ENCODE data around the gene EFHC1.

Gene EFHC1

DNA sequence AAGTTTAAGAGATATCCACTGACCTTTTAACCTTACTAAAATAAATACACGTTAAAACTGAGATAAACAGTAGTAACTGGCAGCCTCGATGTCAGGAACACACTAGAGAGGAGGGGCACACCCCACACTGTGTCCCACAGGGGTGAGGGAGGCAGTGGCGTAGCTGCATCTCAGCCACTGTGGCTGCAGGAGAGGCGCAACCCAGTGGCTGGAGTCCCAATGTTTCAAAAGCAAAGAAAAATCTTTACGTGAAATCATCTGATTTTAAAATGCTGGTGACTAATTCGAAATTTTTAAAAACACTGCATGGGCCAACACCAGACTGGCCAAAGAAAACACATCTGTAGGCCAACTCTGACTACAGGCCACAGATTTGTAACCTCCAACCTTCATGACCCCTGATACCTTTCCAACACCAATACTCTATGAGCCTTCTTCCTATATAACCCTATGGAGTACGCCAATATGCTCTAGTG lies 102.0 kb downstream of the EFHC1 start:
- no peak for DNase-seq

- DNase-seq, result no peak
These were observed 102.5 kb downstream of the EFHC1 start for GRCh38 chr6:52522655-52523054.

- no peak for DNase-seq
These were observed 103.4 kb downstream of the EFHC1 start for GRCh38 chr6:52523378-52524142.

GRCh38 chr6:52524918-52525317 lies 104.8 kb downstream of the EFHC1 start:
- DNase-seq, result no peak

DNA sequence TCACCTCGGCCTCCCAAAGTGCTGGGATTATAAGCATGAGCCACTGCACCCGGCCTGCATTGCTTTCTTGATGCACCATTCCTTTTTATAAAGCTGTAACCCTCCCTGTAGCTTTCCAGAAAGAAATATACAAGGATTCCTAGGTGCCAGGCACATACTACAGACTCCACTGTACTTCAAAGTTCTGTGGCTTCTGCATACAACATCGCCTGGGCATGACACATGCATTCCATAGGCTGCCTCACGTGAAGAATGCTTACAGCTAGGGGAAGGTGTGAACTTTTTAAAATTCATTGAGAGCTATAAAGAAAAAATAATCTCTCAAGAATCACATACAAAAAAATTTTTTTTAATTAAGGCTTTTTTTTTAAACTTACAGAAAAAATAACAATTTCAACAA lies 106.5 kb downstream of the EFHC1 start:
- no peak for DNase-seq

- DNase-seq, result no peak
These were observed 107.3 kb downstream of the EFHC1 start for GRCh38 chr6:52527436-52527835.

DNA sequence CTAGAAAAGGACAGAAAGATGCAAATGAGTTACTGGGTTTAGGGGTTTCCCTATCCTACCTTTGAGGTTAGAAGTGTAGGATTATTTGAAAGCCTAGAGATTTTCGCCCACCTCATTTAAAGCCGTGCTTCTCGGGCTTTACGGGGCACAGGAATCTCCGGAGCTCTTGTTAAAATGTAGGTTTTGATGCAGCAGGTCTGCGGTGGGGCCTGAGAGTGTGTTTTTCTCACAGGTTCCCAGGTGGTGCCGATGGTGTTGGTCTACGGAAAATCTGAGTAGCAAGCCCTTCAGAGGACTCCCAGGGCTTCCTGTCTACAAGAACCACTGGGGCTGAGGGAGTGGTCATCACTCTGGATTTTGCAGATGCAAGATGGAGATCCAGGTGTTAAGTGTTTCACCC lies 109.2 kb downstream of the EFHC1 start:
- DNase-seq, result no peak

GRCh38 chr6:52530351-52530750 lies 110.2 kb downstream of the EFHC1 start:
- no peak for DNase-seq

DNA sequence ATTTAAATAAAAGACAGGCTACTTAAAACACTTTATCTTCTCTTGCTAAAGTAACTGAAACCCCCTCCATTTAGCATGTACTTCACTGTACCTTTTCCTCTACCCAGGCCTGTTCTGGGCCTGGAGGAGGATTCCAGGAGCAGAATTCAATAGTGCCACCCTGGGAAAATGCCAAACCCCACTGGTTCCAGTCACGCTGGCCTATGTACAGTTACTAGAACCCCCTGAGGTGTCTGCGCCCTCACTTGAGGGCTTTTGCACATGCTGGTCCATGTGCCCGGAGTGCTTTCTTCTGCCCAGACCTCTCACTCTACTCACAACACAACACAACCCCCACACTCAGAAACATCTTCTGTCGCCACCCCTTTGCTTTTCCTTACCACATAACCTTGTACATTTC lies 111.3 kb downstream of the EFHC1 start:
- DNase-seq, result no peak

DNA sequence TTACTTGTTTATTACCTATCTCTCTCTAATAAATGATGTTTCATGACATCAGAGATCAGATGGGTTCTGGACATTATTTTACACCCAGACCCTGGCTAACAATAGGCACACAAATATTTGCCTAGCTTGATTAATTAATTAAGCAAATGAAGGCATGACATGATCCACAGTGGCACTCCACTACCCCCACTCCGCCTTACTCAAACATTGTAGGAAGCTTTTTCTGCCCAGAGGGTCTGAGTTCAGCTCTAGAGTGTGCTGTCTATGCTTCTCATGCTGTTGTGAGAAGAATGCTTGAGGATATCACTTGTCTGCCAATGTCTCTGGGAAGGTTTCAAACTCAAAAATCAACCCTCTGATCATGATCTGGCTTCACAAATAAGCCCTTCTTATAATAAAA lies 111.7 kb downstream of the EFHC1 start:
- DNase-seq, result no peak

DNA sequence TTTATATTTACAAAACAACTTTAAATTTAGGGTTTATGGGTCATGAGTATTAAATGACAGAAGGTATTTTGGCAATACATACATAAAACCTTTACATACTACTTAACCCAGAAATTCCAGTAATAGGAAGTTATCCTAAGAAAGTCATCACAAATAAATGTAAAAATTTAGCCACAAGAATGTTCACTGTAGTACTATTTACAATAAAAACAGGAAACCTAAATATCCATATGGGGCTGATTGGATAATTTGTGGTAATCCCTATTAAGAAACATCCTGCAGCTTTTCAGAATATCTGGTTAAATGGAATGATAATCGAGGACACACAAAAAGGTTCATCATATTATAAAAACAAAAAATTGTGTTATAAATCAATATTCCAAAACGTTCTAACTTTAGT lies 112.3 kb downstream of the EFHC1 start:
- no peak for DNase-seq

DNA sequence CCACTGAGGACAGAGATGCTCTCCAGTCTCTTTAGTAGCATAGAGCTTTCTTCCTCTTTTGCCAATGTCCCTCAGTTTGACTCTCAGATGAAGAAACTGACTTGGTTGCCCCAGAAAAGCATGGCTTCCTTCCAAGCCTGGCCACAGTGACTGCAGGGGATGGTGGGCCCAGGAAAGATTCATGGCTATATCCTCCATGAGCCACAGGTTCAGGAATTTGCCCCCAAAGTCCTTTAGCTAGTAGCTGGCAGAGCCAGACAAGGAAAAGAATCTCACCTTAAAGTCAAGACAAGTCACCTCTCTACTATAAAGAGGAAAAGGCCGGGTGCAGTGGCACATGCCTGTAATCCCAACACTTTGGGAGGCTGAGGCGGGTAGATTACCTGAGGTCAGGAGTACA lies 113.3 kb downstream of the EFHC1 start:
- DNase-seq, result no peak

DNA sequence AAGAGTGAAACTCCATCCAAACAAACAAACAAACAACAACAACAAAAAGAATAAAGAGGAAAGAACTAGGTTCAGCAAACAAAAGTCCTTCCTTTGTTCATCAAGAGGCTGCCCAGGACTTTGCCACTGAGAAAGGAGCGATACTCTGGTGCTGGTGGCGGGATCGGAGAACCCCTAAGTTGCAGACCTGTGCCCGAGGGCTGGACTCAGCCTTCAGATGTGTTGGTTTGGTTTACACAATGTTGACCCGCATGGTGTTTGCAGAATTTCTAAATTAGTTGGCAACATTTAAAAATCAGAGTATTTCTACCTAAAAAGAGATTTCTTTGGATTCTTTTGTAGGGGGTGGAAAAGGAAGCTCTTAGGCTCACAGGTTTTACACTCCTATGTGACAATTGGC lies 114.2 kb downstream of the EFHC1 start:
- no peak for DNase-seq

DNA sequence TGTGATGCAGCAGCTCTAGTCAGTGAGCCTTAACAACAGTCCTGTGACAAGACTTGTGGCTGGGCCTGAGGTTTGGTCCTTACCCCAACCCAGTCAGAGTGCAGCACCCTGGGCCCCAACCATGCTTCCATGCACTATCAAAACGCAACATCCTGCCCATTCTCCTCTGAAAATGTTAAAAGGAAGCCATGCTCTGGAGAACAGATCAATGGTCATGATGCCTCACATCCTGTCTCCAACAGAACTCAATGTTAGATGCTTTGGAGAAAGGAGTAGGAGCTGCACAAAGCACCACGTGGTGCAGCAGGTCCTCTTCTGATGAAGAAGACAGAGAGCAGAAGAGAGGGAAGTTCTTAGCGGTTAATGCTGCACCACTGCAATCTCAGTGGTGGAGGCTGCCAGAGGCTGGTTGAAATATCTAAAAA lies 114.8 kb downstream of the EFHC1 start:
- DNase-seq, result peak; percentile 54 to 57

GRCh38 chr6:52535711-52536423 lies 115.7 kb downstream of the EFHC1 start:
- DNase-seq, result no peak

DNA sequence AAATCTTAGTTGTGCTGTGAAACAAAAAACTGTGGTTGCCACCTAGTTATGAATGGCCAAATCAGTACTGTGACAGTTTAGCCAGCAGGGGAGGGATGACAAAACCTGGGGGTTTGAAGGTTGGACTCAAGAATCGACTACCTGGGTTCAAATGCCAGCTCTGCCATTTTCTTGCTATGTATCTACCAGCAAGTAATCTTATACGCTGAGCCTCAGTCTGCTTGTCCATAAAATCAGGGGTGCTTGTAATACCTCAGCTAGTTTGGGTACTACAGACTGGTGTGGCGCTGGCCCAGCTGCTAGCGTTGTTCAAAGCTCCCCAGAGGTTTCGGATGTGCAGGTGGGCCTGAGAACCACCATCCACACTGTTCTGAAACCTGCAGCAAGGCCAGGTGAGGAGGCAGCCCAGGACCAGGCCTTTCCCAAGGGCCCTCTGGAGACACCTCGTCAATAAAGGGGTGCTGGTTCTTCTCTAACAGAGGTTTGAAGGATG lies 116.3 kb downstream of the EFHC1 start:
- DNase-seq, result no peak

DNA sequence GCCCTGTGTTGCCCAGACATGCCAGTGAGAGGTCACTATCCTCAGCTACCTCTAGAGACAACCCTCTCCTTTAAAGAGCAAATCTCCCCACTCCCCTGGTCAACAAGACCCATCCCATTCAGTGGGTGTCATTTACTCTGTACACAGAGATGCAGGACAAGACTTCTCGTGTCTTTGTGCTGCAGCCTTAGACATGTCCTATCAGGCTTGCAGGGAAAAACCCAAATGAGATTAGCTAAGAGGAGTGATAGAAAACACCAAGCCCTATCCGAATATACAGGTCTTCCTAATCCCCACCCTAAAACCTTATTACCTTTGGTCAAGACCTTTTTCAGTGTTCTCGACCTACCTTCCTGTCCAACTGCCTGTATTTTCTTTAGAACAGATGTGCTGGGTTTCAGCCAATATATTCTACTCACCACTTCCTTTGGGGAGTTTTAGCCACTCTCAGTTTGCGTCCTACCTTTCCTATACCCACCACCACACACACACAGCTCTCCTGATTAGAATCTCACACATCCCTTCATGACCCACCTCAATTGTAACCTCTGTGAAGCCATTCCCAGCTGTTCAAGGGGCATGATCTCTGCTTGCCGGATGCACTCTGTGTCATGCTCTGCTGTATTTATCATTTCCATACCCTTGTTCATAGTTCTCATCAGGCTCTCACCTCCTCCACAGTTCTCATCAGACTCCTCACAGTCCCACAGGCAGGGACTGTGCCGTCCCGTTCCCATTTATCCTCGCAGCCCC lies 117.0 kb downstream of the EFHC1 start:
- peak in 1 of 2 experiments; percentile 27 for DNase-seq

DNA sequence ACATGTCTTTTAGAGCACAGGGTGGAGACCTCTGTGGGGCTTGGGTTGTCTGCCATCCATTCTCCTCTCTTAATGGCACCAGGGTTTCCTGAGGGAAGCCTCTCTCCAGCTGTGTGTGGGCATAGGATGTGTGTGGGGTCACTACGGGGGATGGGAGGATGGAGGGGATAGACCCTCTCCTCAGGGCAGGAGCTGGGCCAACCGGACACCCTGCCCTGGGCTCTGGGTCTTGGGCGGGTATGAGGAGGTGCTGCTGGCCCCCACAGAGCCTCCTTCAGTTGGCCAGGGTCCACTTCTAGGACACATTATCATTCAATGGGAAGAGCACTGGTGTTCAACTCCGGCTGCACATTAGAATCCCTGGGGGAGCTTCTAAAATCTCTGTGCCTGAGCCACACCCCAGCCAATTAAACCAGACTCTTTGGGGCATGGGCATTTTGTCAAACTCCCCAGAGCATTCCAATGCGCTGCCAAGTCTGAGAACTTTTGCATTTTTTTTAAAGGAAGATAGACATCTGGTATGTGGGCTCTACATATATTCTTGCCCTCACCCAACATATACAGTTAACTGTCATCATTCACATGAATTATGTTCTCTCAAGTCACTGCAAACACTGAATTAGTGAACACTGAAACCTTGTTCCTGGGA lies 118.2 kb downstream of the EFHC1 start:
- DNase-seq, result no peak

- no peak for DNase-seq
These were observed 118.8 kb downstream of the EFHC1 start for GRCh38 chr6:52538901-52539354.

GRCh38 chr6:52539607-52540006 lies 119.5 kb downstream of the EFHC1 start:
- DNase-seq, result no peak

GRCh38 chr6:52540286-52540902 lies 120.3 kb downstream of the EFHC1 start:
- no peak for DNase-seq

DNA sequence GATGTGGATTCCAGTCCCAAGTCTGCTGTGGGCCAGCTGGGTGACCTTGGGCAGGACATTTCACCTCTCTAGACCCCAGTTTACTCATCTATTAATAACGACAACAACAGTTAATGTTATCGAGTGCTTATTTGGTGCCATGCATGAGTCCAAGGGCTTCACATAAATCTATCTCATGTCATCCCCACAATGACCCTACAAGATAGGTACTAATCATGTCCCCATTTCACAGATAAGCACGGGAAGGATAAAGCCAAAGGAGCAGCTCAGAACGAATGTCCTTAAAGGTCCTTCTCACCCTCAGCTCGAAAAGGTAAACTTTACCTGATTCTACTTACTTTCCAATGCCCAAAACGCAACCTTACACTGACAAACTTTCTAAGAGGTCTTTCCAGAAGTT lies 121.0 kb downstream of the EFHC1 start:
- DNase-seq, result no peak

All from activated T-cell treated with anti-CD3 and anti-CD28 coated beads, Interleukin-2, amount 50 U/mL, for 48 hours (primary cell).